EL (cell line): Measurements from ENCODE around the gene HOXA7.

Source experiments
- DNase-seq: peaks from one replicate; pipeline ENCODE4 v3.0.0-alpha.2; 2016

HOXA7 gene

DNA sequence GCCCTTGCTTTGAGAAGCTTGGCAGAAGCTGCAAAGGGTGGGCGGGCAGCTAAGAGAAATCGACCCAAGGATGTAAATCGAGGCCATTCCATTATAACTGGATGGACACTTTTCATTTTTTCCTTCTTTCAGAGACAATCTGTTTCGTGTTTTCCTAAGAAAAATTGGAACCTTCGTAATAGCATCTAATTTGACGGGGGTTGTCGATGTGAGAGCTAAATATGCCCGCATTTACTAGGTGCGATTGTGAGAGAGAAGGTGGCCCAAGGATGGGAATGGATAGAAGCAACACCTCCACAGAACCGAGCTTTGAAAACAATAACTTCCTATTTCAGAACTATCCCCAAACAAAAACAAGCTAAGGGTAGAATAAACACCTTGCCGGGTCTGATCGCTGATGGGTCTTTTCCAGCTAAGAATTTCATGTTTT lies 25.1 kb downstream of the HOXA7 start:
- DNase-seq = no peak

DNA sequence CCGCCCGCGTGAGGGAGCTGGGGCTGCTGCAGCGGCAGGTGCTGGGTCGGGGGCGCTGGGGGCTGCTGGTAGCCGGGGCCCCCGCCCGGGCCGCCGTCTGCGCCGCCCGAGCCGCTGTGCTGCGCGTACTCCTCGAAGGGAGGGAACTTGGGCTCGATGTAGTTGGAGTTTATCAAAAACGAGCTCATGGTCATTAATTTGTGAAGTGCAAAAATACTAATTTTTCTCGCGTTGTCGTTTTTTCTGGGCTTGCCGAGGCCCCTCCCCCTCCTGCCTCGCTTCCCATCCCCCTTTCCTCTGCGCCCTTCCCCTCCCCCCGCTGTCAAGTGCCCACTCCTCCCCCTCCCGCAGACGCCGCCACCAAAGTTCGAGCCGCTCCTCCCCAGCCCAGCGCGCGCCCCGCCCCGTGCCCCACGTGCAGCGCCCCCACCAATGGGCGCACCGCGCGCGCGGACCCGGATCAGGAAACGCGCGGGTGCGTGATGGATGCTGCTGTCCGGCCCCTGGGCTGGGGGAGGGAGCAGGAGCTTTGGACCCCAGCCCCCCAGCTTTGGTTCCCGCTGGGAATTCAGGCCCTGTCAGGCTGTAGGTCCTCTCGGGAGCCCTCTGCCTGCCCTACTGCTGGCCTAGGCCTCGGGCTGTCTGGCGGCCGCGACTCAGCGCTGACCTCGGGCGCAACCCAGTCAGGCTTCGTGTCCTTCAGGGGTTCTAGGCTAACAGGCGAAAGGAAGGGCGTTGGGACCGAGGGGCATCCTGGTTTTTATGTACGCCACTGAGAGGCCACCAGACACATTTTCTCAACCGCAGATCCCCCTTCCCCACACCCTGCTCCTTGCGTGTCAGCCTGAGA lies 25.7 kb downstream of the HOXA7 start, which contains the start of gene HOXA4:
TSS of gene HOXA4 (minus strand) at position 218 of the 850 bp plus-strand sequence. CDS start at position 194, 24 bp downstream.
- DNase-seq = peak; percentile 90

DNA sequence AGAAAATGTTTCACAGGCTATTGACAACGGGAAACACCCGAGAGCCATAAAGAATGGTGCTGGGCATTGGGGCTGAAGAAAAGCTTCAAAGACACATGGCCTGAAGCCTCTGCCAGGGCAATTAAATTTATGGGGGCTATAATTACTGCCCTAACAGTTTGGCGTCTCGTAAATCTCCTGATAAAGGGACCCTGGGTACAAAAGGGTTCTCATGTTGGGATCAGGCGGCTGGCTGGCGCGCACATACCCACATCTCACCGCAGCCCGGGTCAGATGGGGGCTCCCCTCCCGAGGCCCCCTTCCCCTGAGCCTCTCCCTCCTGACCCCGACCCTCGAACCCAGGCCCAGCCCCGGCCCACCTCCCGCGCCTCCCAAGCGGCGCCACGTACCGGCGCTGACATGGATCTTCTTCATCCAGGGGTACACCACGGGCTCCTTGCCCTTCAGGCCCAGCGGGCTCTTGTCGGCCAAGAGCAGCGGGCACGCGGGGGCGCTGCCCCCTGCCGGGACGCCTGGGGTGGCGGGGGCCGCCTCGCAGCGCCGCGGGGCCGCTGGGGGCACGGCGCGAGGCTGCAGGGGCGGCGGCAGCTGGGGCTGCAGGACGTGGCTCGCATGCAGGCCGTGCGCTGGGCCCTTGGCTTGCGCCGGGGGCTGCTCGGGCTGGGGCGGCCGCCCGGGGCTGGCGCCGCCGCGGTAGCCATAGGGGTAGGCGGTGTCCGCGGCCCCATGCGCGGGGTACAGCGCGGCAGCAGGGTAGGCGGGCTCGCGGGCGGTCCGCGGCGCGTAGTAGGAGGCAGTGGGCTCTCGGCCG lies 26.5 kb downstream of the HOXA7 start:
- DNase-seq = peak; percentile 59

DNA sequence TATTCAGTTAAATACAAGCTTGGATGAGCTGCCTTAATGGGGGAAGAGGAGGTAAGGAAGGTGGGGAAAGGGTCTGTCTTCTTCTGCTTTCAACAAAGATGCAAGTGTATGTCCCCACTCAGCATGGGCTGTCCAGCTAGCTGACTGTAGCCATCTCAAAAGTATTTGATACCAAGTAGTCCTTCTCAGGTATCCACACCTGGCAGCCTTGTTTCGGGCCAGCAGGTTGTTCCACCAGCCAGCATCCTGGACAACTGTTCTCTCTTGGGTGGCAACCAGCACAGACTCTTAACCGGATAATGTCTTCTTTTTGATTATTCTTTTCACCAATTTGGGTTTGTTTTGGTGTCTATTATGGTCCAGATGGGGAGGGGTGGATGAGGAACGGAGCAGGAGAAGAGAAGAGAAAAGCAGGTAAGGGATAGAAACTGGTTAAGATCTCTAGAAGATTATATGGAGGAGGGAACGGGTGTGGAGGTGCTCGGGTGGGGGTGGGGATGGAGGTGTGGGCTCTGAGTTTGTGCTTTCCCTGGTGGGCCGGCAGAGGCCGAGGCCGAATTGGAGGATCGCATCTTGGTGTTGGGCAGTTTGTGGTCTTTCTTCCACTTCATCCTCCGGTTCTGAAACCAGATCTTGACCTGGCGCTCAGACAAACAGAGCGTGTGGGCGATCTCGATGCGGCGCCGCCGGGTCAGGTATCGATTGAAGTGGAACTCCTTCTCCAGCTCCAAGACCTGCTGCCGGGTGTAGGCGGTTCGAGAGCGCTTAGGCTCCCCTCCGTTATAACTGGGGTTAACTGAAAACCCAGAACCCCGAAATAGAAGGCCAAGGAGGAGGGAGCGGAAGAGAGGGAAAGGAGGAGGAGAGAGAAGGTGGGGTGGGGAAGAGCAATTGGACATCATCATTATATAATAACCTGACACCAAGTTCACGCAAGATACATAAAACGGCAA lies 27.4 kb downstream of the HOXA7 start:
- no peak for DNase-seq

DNA sequence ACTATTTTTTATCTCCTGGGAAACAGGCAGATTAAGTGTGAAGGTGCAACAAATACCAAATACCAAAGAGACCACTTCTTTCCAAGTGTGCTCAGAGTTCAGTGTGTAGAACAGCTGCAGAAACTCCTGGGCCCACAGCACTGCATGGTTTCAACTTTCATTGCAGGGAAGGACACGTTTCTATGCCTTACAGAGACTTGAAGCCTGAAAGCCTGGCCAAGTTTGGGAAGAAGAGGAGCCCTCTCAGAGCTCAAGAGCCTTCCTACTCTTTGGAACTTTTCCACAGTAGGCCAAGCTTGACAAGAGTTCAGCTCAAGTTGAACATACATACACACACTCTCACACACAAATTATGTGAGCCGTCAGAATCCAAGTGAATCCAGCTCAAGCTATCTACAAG lies 28.4 kb downstream of the HOXA7 start:
- DNase-seq = no peak

DNA sequence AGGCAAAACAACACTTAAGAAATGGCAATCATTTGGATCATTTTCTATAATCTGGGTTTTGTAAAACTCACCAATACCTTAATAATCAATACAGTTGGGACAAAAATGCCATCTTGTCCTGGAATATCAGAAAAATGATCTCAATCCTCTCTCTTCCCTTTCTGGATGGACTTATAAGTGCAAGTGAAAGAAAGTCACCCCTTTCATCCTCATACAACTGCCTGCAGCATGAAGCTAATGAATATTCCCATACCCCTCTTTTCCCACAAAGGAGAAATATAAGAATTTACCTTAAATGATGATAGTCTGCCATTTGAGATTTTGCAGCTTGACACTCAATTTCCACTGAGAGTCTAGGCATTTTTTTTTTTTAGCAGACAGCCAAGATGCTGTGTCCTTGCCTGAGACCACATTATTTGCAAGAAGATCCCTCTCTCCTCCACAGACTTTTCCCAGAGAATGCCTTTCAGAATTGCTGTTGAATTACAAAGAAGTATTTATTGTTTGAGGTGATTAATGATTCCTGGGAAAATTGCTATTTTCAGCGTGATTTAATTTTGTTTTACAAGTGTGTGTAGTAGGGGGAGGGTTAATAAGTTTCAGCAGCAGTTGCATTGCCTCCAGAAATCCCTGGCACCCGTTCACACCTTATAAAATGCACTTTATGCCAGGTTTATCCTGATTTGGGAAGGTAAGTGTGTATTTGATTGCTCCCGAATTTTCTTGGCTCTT lies 29.7 kb downstream of the HOXA7 start:
- no peak for DNase-seq

DNA sequence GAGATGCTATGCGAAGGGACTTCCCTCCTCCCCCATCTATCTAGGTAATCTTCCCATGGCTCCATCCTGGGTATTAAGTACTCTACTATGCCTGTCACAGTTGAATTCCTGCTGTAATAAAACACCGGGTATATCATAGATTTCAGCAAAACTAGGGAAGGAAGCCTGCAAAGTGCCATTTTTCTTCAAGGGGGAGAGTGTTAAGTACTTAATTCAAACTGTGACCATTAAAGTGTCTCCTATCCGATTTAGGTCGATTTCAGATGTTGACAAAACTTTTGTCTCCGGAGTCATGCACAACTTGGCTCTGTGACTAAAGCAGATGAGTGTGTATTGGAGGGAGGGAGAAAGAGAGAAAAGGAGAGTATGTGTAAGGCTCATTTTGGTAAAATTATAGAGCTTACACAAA lies 30.5 kb downstream of the HOXA7 start:
- DNase-seq = no peak

DNA sequence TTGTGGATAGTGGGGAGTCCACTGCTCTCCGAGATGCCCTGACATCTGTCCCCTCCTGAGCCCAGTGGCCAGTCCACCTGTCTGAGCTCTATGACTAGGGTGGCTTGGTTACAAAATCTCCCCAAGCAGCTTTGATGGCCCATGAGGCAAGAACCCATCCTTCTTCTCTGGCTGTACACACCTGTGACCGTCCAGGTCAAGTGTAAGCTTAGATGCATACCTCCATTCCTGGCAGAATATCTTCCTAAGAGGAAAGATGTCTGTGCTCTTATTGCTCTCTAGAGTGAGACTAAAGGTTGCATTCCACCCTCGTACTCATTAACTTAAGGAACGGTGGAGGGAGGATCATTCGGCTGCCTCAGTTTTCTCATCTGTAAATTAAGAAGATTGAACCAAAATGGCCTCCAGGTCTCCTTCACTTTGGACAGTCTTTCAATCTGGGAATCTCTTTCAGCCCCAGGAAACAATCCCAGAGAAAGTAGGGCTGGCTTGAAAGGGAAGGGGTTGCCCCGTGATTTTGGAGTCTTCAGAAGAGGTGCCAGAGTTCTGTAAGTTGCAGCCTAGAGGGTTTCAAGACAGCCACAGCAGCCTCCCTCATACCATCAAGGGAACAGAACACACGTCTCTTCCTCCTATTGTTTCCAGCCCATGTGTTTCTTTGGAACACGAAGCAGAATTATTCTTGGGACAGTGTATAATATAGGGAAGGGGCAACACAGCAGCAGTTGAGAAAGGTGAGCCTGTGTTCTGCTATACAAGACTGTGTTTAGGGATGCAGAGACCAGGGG lies 31.4 kb downstream of the HOXA7 start:
- no peak for DNase-seq

DNA sequence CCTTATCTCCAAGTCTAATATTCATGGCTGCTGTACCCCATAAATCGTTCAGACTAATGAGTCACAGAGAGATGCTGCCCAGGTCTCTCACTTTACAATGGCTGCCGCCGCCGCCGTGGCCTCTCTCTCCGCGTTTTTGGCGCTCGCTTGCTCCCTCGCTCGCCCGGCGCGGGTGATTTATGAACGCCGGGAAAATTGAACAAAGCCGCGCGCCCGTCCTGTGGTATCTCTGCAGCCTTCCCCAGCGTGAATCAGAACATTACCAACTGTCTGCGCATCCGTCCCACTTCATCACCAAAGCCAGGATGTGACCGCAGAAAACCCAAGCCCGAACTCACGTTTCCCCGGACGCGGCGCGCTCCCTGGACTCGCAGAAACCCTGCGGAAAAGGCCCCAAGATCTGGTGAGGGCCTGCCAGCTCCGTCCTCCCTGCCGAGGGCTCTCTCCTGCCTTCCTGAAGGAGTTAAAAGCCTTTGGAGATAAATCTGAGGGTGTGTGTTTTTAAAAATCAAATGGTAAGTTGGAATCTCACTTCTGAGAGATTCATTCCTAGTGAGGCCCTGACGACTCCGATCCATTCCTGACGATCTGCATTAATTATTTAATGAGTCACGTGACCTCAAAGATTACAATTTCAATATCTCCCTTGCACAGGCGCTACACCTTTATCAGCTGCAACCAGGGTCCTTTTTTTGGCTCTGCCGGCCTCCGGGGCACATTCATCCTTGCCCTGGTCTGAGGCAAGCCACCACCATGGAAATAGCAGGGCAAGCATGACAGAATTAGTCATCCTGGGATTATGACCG lies 32.2 kb downstream of the HOXA7 start:
- peak; percentile 79 for DNase-seq

DNA sequence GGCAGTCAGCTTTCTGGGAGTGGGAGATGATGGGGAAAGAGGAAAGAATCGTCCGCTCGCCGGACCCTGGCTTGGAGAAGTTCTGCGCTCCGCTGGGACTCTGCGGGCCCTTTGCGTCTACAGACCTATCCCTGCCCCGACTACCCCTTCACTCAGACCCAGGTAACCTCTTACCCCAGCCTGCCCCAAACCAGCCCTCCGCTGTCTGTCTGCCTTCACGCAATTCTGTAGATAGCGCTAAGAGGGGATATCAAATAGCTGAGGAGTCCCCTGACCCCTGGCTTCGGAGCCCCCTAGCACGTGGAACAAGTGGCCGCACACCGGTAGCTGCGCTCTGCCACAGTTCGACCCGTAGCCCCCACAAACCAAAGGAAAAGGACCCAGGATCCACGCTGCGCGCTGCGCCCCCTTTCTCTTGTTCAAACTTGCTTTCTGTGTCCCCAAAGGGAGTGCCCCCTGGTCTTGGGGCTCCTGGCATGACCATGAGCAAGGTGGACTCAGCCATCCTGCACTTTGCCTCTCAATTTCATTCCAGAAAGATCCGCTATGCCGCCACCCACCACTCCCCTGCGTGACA lies 32.9 kb downstream of the HOXA7 start:
- no peak for DNase-seq

DNA sequence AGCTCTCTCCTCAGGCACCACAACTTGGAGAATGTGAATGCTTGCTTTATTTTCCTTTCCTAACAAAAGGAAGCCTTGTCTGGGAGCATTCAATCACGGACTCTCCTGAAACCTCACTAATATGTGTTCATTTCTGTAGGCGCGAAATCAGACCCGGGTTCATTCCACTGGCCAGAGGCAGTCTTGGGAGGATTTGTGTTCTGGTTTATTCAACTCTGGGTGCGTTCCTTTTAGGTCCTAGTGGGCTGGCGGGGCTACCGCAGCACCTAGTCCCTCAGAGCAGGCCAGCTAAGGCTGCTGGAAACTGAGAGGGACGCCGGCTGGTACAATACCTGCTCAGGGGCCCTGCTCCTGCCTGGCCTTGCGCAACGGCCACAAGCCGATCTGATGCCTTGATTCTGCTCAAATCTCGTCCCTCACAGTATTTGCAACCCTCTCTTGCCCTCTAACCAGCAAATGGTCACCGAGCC lies 33.4 kb downstream of the HOXA7 start:
- no peak for DNase-seq

DNA sequence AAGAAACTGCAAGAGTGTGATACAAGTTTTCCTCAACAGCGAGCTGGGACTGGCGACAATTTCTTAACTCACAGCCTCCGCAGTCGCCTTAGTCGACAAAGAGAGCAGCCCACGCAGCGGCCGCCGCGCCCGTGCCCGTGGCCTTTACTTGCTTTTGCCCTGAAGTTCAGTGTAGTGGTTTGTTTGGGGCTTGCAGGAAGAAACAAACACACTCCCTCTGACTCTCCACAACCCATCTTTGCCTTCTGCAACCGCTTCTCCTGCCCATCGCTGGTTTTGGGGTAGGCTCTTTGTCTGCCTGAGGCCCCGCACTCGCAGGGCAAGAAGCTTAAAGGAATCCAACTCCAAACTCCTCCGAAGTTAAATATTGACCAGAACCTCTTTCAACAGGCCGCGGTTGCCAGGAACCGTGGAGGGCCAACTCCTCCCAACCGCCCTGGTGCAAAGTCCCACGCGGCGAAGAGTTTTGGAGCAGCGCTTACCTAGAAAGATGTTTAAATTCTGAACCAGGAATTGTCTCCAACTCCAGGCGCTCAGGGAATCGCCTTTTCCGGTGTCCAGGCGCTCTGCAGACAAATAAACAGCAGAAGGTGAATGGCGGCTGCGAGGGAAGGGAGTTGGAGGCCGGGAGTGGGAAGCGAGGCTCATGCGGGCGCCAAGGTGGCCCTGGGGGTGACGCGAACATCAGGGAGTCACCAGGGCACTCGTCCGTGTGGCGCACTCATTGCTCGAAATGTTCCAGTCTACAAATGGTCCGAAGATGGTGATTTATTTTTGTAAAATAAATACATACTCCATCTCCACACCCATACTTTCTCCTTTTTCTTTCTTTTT lies 34.2 kb downstream of the HOXA7 start:
- DNase-seq = no peak

DNA sequence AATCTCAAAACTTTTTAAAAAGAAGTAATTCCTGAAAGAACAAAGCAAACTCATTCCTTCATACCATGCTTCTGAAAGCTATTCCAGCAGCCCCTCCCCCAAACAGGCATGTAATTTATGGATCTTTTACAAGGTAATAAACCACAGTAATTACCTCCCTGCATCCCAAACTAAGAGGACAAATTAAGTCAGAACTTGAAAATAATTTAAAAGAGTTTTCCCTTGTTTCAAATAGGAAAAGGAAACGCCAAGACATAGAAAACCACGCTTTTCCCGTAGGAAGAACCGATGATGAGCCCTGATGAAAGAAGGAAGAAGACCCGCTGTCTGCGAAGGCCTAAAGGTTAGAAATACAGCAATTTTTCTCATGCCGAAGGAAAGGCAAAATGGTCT lies 34.8 kb downstream of the HOXA7 start:
- no peak for DNase-seq

DNA sequence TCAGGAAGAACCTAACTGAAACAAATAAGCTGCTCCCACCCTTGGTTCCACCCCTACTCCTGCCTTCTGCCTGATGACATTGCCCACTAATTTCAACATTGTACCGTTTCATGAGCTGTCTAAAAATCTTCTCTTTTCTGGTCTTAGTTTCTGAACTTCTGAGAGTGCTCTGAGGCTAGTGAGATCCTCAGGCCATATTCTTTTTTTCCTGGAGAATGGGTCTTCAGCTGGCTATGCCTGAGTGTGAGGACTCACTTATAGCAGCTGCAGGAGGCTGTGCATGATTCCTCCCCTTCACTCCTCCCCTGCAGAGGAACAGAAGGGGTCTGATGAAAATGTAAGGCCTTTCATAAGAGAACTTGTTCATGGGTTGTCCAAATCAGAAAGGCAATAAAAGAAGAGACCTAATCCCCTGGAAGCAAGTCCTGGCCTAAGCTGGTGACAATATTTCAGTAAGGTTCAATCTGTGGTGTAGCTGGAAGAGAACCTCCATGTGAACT lies 37.0 kb downstream of the HOXA7 start:
- DNase-seq = no peak

DNA sequence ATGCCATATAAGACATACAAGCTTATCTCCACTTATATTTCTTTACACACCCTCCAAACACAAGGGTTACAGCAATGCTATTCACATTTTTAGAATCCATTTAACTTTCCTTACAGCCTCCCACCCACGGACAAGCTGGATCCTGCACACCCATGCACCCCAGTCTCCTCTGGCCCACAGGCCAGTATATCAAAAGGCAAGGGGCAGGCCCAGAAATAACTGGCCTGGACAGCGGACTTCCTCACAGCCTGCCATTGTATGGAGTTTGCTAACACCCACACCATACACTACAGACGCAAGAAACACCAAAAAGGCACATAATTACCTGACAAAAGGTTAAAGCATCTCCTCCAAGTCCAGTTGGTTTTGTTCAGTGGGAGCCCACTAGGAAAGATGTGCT lies 37.9 kb downstream of the HOXA7 start:
- no peak for DNase-seq

DNA sequence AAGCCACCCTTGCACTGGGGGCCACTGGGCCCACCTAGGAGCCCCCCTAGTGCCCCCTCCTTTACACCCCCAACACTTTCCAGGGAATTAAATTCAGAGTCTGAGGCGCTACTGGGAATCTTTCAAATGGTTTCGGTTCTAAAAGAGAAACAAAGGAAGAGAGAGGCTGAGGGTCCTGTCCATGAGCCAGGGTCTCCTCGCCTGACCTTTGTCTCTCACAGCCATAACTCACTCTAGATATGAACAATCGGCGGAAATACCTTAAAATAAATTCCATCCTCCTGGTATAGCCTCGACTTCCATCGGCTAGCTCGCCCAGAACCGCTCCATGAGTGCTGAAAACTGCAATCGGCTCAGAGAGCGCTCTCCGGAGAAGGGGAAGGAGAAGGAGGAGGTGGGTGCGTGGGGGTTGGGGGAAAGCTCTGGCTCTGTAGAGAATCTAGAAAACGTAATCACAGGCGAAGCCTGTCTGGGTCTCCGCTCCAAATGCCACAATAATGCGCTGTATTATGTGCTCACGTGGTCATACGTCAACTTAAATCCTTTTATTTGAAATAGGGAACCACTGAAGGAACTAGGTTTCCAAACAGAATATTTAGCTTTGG lies 38.5 kb downstream of the HOXA7 start:
- DNase-seq = no peak

DNA sequence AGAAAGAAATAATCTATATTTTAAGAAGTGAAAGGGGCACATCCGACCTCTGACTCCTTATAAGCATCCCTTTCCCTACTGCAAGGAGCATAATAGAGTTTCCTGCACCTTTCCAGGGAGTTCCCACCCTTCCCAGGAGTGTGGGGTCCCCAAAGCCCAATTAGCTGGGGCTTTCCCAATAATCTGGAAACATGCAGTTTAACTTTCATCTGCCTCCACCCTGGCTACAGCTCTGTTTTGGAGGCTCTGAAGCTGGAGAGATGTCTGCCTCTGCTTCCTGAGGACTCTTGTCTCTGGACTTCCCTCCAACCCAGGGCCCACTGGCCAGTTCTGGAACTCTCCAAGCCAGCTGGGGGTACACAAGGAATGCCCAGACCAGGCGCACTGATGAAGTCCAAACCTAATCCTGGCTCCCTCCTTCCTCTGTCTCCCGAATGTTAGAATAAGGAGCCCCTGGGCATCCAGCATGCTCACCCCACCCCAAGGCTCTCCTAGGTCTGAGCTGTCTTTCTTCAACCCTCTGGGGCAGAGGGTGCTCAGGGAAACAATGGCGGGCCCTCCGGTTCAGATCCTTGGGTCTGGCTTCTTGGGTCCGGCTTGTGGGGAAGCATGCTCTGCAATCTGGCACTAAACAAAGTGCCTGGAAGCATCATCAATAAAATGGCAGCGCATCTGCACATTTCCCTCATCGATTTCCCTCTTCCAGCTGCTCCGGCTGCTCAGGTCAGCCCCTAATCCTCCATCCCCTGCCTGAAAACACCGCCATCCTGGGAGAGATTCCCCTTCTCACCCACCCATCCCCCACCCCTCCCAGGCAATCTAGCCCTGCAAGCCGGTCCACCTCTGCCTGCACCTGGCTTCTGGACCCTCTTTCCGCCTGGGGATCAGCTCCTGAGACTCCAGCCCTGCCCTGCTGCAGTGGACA lies 39.3 kb downstream of the HOXA7 start:
- no peak for DNase-seq
